K562 (cell line): ENCODE measurements around the gene ASIC3. TPM values are rescaled to one million over a fixed set of nuclear protein-coding genes. Genes with fewer than 3 reads are reported as not detected.
A peak's percentile ranks its signal among the peaks of the same experiment; 100 is the strongest.

Experiments used
- ATAC-seq: fragments of 200-7000 bp; cut with Tn5 transposase; 3 replicates; pipeline ENCODE4 v1.9.1; 2020; ENCODE audit warnings: moderate library complexity
- BruUV-seq: library from RNA; stranded (reverse); fragments of 400-500 nt; replicated peaks from 2 replicates; lab custom pipeline; 2021; lab: Mats Ljungman, UMichigan
- CTCF ChIA-PET: fragments of 300-600 bp; formaldehyde crosslinking; extraction: SDS; loops from one replicate; lab custom pipeline; 2021; ENCODE audit warnings: low intra/inter-chr PET ratio; lab: Yijun Ruan, JAX
- POLR2A ChIA-PET: fragments of 300-600, 350-650 bp; sonication (Branson Sonifier 250); formaldehyde crosslinking; extraction: SDS; loops from one replicate; lab custom pipeline; 2021; ENCODE audit warnings: antibody characterized with exemption, inconsistent platforms; lab: Yijun Ruan, JAX
- DNase-seq, 4 experiments: peaks; one replicate each; pipeline versions ENCODE4 v3.0.0 to v3.0.0-alpha.2; 2011 to 2018; ENCODE audit warnings: low spot score in 3 of 4, mixed read lengths in 3 of 4; ENCODE audit errors: extremely low read depth in 1 of 4
- FAIRE-seq: peaks from 2 replicates; lab custom pipeline; 2011; peaks lifted over from hg19 to GRCh38; lab: Jason Lieb, UNC
- H2AFZ ChIP-seq: 2 replicates; pipeline ENCODE4 v1.6.0; 2011; ENCODE audit warnings: low read depth, low read length, control low read depth, inconsistent platforms
- H3K27ac ChIP-seq: fragments of 200-600 bp; 3 replicates; pipeline ENCODE4 v1.8.0; 2011; ENCODE audit warnings: low read depth, mild to moderate bottlenecking, control low read depth, inconsistent platforms, low read length, moderate library complexity, mixed read lengths; ENCODE audit errors: extremely low read depth
- H3K27me3 ChIP-seq, 2 experiments: fragments of 300-600 bp in 1 of 2; 2 replicates in 1 of 2; 3 replicates in 1 of 2; pipeline versions ENCODE4 v1.6.0 to v1.8.0; 2011; ENCODE audit warnings: inconsistent platforms in 2 of 2, low read length in 2 of 2, mild to moderate bottlenecking in 1 of 2, mixed read lengths in 1 of 2, moderate library complexity in 1 of 2; ENCODE audit not compliant: control insufficient read depth in 2 of 2, insufficient read depth in 2 of 2
- H3K36me3 ChIP-seq: fragments of 300-600 bp; 3 replicates; pipeline ENCODE4 v1.8.0; 2011; ENCODE audit warnings: mild to moderate bottlenecking, low read length, inconsistent platforms; ENCODE audit not compliant: control insufficient read depth, insufficient read depth
- H3K4me1 ChIP-seq, 2 experiments: fragments of 200-600 bp in 1 of 2; replicated peaks in 1 of 2; 2 replicates in 1 of 2; 3 replicates in 1 of 2; pipeline versions ENCODE4 v1.5.1 to v1.8.0; 2011; ENCODE audit warnings: inconsistent platforms in 2 of 2, low read length in 2 of 2, mild to moderate bottlenecking in 1 of 2, mixed read lengths in 1 of 2, moderate library complexity in 1 of 2; ENCODE audit not compliant: control insufficient read depth in 2 of 2, insufficient read depth in 2 of 2
- H3K4me2 ChIP-seq: 2 replicates; pipeline ENCODE4 v1.6.1; 2011; ENCODE audit warnings: low read length, control low read depth, inconsistent platforms, mixed read lengths; ENCODE audit not compliant: insufficient read depth
- H3K4me3 ChIP-seq: fragments of 200-600 bp; sonication (generic), shearing (Covaris generic); 2 replicates; pipeline ENCODE4 v1.5.1; 2016; ENCODE audit warnings: control low read depth, inconsistent platforms
- H3K79me2 ChIP-seq: fragments of 200-600 bp; 3 replicates; pipeline ENCODE4 v1.8.0; 2011; ENCODE audit warnings: low read length, inconsistent platforms; ENCODE audit not compliant: control insufficient read depth, insufficient read depth
- H3K9ac ChIP-seq, 2 experiments: 2 replicates each; pipeline versions ENCODE4 v1.6.0 to v1.6.1; 2011; ENCODE audit warnings: low read depth in 2 of 2, low read length in 2 of 2, control low read depth in 1 of 2, inconsistent platforms in 1 of 2, mild to moderate bottlenecking in 1 of 2, mixed read lengths in 1 of 2; ENCODE audit not compliant: insufficient read depth in 1 of 2
- H3K9me1 ChIP-seq: one replicate; pipeline ENCODE4 v1.6.0; 2011; ENCODE audit warnings: inconsistent platforms, mild to moderate bottlenecking, low read length, moderate library complexity; ENCODE audit not compliant: control insufficient read depth, insufficient read depth
- H3K9me3 ChIP-seq: replicated peaks from 2 replicates; pipeline ENCODE4 v1.5.1; 2011; ENCODE audit warnings: low read depth, low read length, inconsistent platforms; ENCODE audit not compliant: control insufficient read depth, insufficient read depth
- H4K20me1 ChIP-seq: replicated peaks from 2 replicates; pipeline ENCODE4 v1.6.1; 2011; ENCODE audit warnings: low read length, inconsistent platforms, mixed read lengths; ENCODE audit not compliant: control insufficient read depth, insufficient read depth
- ARID4B ChIP-seq: sonication (generic); formaldehyde crosslinking; IDR thresholded peaks from 2 replicates; pipeline ENCODE4 v1.8.0; 2022; ENCODE audit warnings: mild to moderate bottlenecking, missing genetic modification reagents
- DIDO1 ChIP-seq: fragments of 450-650 bp; IDR thresholded peaks from 2 replicates; pipeline ENCODE4 v1.6.1; 2016; ENCODE audit warnings: low read depth, missing biosample characterization, missing genetic modification characterization
- FOXP1 ChIP-seq: sonication (generic); formaldehyde crosslinking; IDR thresholded peaks from 2 replicates; pipeline ENCODE4 v1.8.0; 2022; ENCODE audit warnings: mild to moderate bottlenecking, missing genetic modification reagents
- HNRNPLL ChIP-seq: fragments of 200-400 bp; formaldehyde crosslinking; IDR thresholded peaks from 2 replicates; pipeline ENCODE4 v1.6.1; 2017; ENCODE audit warnings: low read length, low read depth, mild to moderate bottlenecking; ENCODE audit not compliant: poor library complexity, severe bottlenecking
- PTBP1 ChIP-seq: fragments of 200-400 bp; formaldehyde crosslinking; IDR thresholded peaks from 2 replicates; pipeline ENCODE4 v1.6.1; 2017; ENCODE audit warnings: low read depth, low read length
- TSC22D4 ChIP-seq: fragments of 450-650 bp; IDR thresholded peaks from 2 replicates; pipeline ENCODE4 v1.6.1; 2016; ENCODE audit warnings: missing genetic modification characterization, missing biosample characterization, control low read depth
- WGBS: fragments of 100-300 bp; shearing (Covaris generic); methylation state at CpG from one replicate; pipeline ENCODE4 v1.1.6; 2016; ENCODE audit warnings: low coverage, mixed read lengths; ENCODE audit not compliant: insufficient coverage; ENCODE audit errors: missing lambda C conversion rate; 5-methylcytosine and 5-hydroxymethylcytosine counted together
- in situ Hi-C: fragments of 300-500 bp; cut with MboI; formaldehyde crosslinking; loops from 4 replicates; pipeline ENCODE4 v1.15.0; 2018; ENCODE audit warnings: inconsistent platforms, mixed read lengths
- intact Hi-C: fragments of 100-400 bp; cut with micrococcal nuclease; formaldehyde crosslinking; loops from 2 replicates; pipeline ENCODE4 v1.14.2; 2022
- polyA plus RNA-seq, 8 experiments: library from polyadenylated mRNA; depleted of rRNA in 4 of 8; stranded (reverse) in 5 of 8; unstranded in 3 of 8; fragments of >200 nt; fragmentation: Nextera tagmentation in 2 of 8; fragmentation: Illumina TruSeq in 1 of 8; extraction: Ambion mirVana in 2 of 8; extraction: Trizol in 1 of 8; gene quantifications; 2 replicates each; pipeline versions ENCODE4 v1.2.1 to v1.2.3, GENCODE V29; 2011 to 2014; ENCODE audit warnings: inconsistent platforms in 1 of 8, missing spikeins in 1 of 8
- total RNA-seq, 7 experiments: library from RNA; depleted of rRNA in 6 of 7; stranded (reverse); fragments of >200 nt in 6 of 7; fragmentation: Illumina TruSeq in 2 of 7; extraction: Trizol in 2 of 7; gene quantifications; 2 replicates each; pipeline versions ENCODE4 v1.2.1 to v1.2.3, GENCODE V29; 2011 to 2021; ENCODE audit warnings: low replicate concordance in 1 of 7

The ASIC3 gene
- total and polyA plus RNA-seq, 9 of the 15 experiments (the other 6 are each of a cell fraction or from before 2014, with no cell fraction given) = 0.11 to 5.0 (median 0.87) TPM

GRCh38 chr7:151019130-151019447 lies 29.2 kb upstream of the ASIC3 start (continued):
- TF ChIP-seq ARID4B (CRISPR knock-in tag) (peak; percentile 56; the same call in 1 of the 2 replicates), PTBP1 (no peak), FOXP1 (CRISPR knock-in tag) (0 out of 2 replicates have a peak, but pooled peaks have one; percentile 24), DIDO1 (tag) (no peak)

GRCh38 chr7:151020231-151020630 lies 28.1 kb upstream of the ASIC3 start:
- POLR2A ChIA-PET = interaction anchor here (0.9 to 14.3 kb wide), 3 partner anchors 9 to 42 kb away, joined by 4 to 146 read pairs (median 33); partner anchors contain the start of gene ABCB8
- Histone ChIP-seq H3K4me3 (no peak overlapping the region), H3K79me2 (no peaks in the 10 kb centered on the region), H3K4me1 (peaks cover 31 to 76% of the 10 kb centered on the region in 2 experiments), H3K4me2 (no peak overlapping the region)
- TF ChIP-seq HNRNPLL = peak; percentile 25
- no peak for TF ChIP-seq TSC22D4 (tag)
- TF ChIP-seq, all 486 proteins: peak for 1
- H3K27me3 ChIP-seq = no peaks in the 10 kb centered on the region; a peak in 1 of 5 replicates
- DNase-seq (no peak), FAIRE-seq (no peak), ATAC-seq (no peak)
- WGBS = 47% methylated on average over 7 of the region's 7 CpGs
- BruUV-seq = no TSS peak
- in situ Hi-C loops = no loop called here
- no peaks in the 10 kb centered on the region for H4K20me1 ChIP-seq
- H3K9me3 ChIP-seq = no peaks in the 10 kb centered on the region
- no peaks in the 10 kb centered on the region for H3K9me1 ChIP-seq
- H3K9ac ChIP-seq = peak overlapping the region in 1 of 2 experiments; percentile 72; a peak in 2 of 4 replicates
- H3K36me3 ChIP-seq = peaks cover 6% of the 10 kb centered on the region; the same call in 1 of the 3 replicates
- H3K27ac ChIP-seq = no peak overlapping the region
- CTCF ChIA-PET = no interaction called here
- peak overlapping the region; percentile 53; the same call in 1 of the 2 replicates for H2AFZ ChIP-seq
- intact Hi-C loops = no loop called here
